ENCODE data around the gene TOR2A. TPM values are rescaled to one million over a fixed set of nuclear protein-coding genes. Genes with fewer than 3 reads are reported as not detected.
A peak's percentile ranks its signal among the peaks of the same experiment; 100 is the strongest.

Gene TOR2A
- total RNA-seq, 2 donors from 2014 or later, result 15.7 to 16.7 TPM

- H3K9ac ChIP-seq (ENCODE audit: extremely low read depth, low read length, poor library complexity, severe bottlenecking), result no peak overlapping the region
- H3K36me3 ChIP-seq (ENCODE audit: control insufficient read depth, insufficient read depth, low read length), result no peaks in the 10 kb centered on the region
- H3K27me3 ChIP-seq (ENCODE audit: control insufficient read depth, insufficient read depth, low read length, poor library complexity, severe bottlenecking), result peaks cover 49% of the 10 kb centered on the region
- DNase-seq, result peak; percentile 90
- Mint-ChIP-seq H3K4me3 (peak overlapping the region; percentile 45), H3K9me3 (no peaks in the 10 kb centered on the region), H3K4me1 (no peaks in the 10 kb centered on the region), H3K36me3 (ENCODE audit: low read depth) (no peaks in the 10 kb centered on the region), H3K27ac (no peak overlapping the region), H3K27me3 (ENCODE audit: insufficient read depth) (peaks cover 55% of the 10 kb centered on the region)
- H3K4me1 ChIP-seq (ENCODE audit: control insufficient read depth, insufficient read depth, low read length), result no peaks in the 10 kb centered on the region
- H3K27ac ChIP-seq (ENCODE audit: low read depth, low read length), result no peak overlapping the region
- no peaks in the 10 kb centered on the region for H3K9me3 ChIP-seq (ENCODE audit: control insufficient read depth, low read length)
- 9 to 29% methylated on average over 18 to 58 of the region's 61 CpGs for WGBS, 2 experiments (ENCODE audit: insufficient coverage in 1 of 2, insufficient read length in 1 of 2)
- TF ChIP-seq CTCF (conservative IDR thresholded peaks at IDR 0.05), result no peak
- peak overlapping the region; percentile 53 for H3K4me3 ChIP-seq (ENCODE audit: low read length)
These were observed 20.3 kb upstream of the TOR2A start for GRCh38 chr9:127755061-127756060.

- H3K9me3 Mint-ChIP-seq, result no peaks in the 10 kb centered on the region
- H3K27me3 ChIP-seq (ENCODE audit: control insufficient read depth, insufficient read depth, low read length, poor library complexity, severe bottlenecking), result peaks cover 49% of the 10 kb centered on the region
- TF ChIP-seq CTCF (conservative IDR thresholded peaks at IDR 0.05), result no peak
- H3K4me3 Mint-ChIP-seq, result peak overlapping the region; percentile 45
- DNase-seq, result peak; percentile 90
- no peak overlapping the region for H3K27ac Mint-ChIP-seq
- no peak overlapping the region for H3K9ac ChIP-seq (ENCODE audit: extremely low read depth, low read length, poor library complexity, severe bottlenecking)
- no peaks in the 10 kb centered on the region for H3K4me1 ChIP-seq (ENCODE audit: control insufficient read depth, insufficient read depth, low read length)
- H3K27me3 Mint-ChIP-seq (ENCODE audit: insufficient read depth), result peaks cover 55% of the 10 kb centered on the region
- no peaks in the 10 kb centered on the region for H3K4me1 Mint-ChIP-seq
- peak overlapping the region; percentile 56 for H3K4me3 ChIP-seq (ENCODE audit: low read length)
- WGBS, 2 experiments (ENCODE audit: insufficient coverage in 1 of 2, insufficient read length in 1 of 2), result 1% methylated on average over 40 to 86 of the region's 86 CpGs
- H3K36me3 Mint-ChIP-seq (ENCODE audit: low read depth), result no peaks in the 10 kb centered on the region
- no peaks in the 10 kb centered on the region for H3K9me3 ChIP-seq (ENCODE audit: control insufficient read depth, low read length)
- no peaks in the 10 kb centered on the region for H3K36me3 ChIP-seq (ENCODE audit: control insufficient read depth, insufficient read depth, low read length)
- H3K27ac ChIP-seq (ENCODE audit: low read depth, low read length), result no peak overlapping the region
These were observed 19.3 kb upstream of the TOR2A start for GRCh38 chr9:127754099-127755060.

- no peaks in the 10 kb centered on the region for H3K4me1 Mint-ChIP-seq
- H3K27ac Mint-ChIP-seq, result no peak overlapping the region
- Histone ChIP-seq H3K4me3 (ENCODE audit: low read length) (no peak overlapping the region), H3K9ac (ENCODE audit: extremely low read depth, low read length, poor library complexity, severe bottlenecking) (no peak overlapping the region), H3K4me1 (ENCODE audit: control insufficient read depth, insufficient read depth, low read length) (no peaks in the 10 kb centered on the region), H3K27me3 (ENCODE audit: control insufficient read depth, insufficient read depth, low read length, poor library complexity, severe bottlenecking) (peaks cover 49% of the 10 kb centered on the region), H3K27ac (ENCODE audit: low read depth, low read length) (no peak overlapping the region), H3K9me3 (ENCODE audit: control insufficient read depth, low read length) (no peaks in the 10 kb centered on the region), H3K36me3 (ENCODE audit: control insufficient read depth, insufficient read depth, low read length) (no peaks in the 10 kb centered on the region)
- H3K9me3 Mint-ChIP-seq, result no peaks in the 10 kb centered on the region
- no peaks in the 10 kb centered on the region for H3K36me3 Mint-ChIP-seq (ENCODE audit: low read depth)
- peaks cover 55% of the 10 kb centered on the region for H3K27me3 Mint-ChIP-seq (ENCODE audit: insufficient read depth)
- TF ChIP-seq CTCF (conservative IDR thresholded peaks at IDR 0.05), result no peak
- WGBS, 2 experiments (ENCODE audit: insufficient coverage in 1 of 2, insufficient read length in 1 of 2), result 59 to 72% methylated on average over 7 to 8 of the region's 8 CpGs
- DNase-seq, result no peak
- no peak overlapping the region for H3K4me3 Mint-ChIP-seq
These were observed 18.5 kb upstream of the TOR2A start for GRCh38 chr9:127753622-127754021.
